ENCODE measurements around the gene HOXA7. TPM values are rescaled to one million over a fixed set of nuclear protein-coding genes. Genes with fewer than 3 reads are reported as not detected.

Gene HOXA7
- total RNA-seq, 1 donor from 2014 or later = 1.4 TPM

- peaks cover 94% of the 10 kb centered on the region for H3K27me3 Mint-ChIP-seq
- H3K9me3 Mint-ChIP-seq (ENCODE audit: low read depth) = no peaks in the 10 kb centered on the region
- no peak overlapping the region for H3K4me3 Mint-ChIP-seq (ENCODE audit: low read depth)
- TF ChIP-seq, protein P1, sequence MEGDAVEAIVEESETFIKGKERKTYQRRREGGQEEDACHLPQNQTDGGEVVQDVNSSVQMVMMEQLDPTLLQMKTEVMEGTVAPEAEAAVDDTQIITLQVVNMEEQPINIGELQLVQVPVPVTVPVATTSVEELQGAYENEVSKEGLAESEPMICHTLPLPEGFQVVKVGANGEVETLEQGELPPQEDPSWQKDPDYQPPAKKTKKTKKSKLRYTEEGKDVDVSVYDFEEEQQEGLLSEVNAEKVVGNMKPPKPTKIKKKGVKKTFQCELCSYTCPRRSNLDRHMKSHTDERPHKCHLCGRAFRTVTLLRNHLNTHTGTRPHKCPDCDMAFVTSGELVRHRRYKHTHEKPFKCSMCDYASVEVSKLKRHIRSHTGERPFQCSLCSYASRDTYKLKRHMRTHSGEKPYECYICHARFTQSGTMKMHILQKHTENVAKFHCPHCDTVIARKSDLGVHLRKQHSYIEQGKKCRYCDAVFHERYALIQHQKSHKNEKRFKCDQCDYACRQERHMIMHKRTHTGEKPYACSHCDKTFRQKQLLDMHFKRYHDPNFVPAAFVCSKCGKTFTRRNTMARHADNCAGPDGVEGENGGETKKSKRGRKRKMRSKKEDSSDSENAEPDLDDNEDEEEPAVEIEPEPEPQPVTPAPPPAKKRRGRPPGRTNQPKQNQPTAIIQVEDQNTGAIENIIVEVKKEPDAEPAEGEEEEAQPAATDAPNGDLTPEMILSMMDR (IDR thresholded peaks at IDR 0.05; ENCODE audit: unreplicated experiment) = no peak
- no peak overlapping the region for H3K27ac Mint-ChIP-seq
- peaks cover 5% of the 10 kb centered on the region for H3K4me1 Mint-ChIP-seq (ENCODE audit: low read depth)
- no peaks in the 10 kb centered on the region for H3K36me3 Mint-ChIP-seq (ENCODE audit: insufficient read depth)
- DNase-seq (ENCODE audit: low spot score, unreplicated experiment) = no peak
Observed at GRCh38 chr7:27202862-27203134, 46.3 kb upstream of the HOXA7 start.

DNA sequence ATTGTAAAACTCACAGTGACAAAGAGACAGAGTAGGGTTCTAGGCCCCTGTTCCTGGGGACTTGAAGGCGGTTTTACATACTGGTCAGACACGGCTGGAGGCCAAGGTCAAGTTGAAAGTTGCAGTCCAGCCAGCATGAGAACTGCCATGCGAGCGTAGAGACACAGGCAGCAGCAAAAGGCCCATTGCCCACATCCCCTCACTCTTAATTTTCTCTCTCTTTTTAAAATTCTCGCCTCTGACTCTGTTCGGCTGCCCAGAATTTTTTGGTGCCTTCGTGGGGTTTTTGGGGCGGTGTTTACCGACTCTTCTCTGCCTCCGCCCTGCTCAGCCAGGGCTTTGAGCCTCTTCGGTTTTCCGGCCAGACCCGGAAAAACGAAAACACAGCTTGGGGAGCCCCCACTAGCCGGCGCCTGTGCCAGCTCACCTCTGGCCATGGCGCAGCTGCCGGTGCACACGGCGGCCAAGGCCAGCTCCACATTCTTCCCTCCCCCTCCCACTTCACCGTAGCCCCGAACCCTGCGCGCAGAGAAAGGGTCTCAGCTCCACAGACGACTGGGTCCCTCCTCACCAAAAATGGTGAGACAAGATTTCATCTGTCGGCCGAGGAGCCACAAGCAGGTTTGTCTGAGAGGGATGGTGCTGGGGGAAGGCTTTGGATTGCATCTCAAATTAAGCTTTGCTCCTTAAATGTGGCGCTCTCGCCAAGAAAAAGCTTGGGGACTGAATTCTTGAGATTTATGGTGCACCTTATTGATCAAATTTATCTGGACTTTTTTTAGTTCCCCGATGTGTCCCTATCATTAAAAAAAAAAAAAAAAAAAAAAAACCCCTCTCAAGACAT, 45.8 kb upstream of the HOXA7 start:
- Mint-ChIP-seq H3K4me3 (ENCODE audit: low read depth) (no peak overlapping the region), H3K27ac (no peak overlapping the region), H3K27me3 (peaks cover 94% of the 10 kb centered on the region), H3K36me3 (ENCODE audit: insufficient read depth) (no peaks in the 10 kb centered on the region), H3K9me3 (ENCODE audit: low read depth) (no peaks in the 10 kb centered on the region), H3K4me1 (ENCODE audit: low read depth) (peaks cover 5% of the 10 kb centered on the region)
- no peak for DNase-seq (ENCODE audit: low spot score, unreplicated experiment)
- TF ChIP-seq, protein P1 (IDR thresholded peaks at IDR 0.05; ENCODE audit: unreplicated experiment) = no peak

- H3K27ac Mint-ChIP-seq = no peak overlapping the region
- peaks cover 94% of the 10 kb centered on the region for H3K27me3 Mint-ChIP-seq
- H3K9me3 Mint-ChIP-seq (ENCODE audit: low read depth) = no peaks in the 10 kb centered on the region
- no peak overlapping the region for H3K4me3 Mint-ChIP-seq (ENCODE audit: low read depth)
- no peak for DNase-seq (ENCODE audit: low spot score, unreplicated experiment)
- H3K36me3 Mint-ChIP-seq (ENCODE audit: insufficient read depth) = no peaks in the 10 kb centered on the region
- H3K4me1 Mint-ChIP-seq (ENCODE audit: low read depth) = peaks cover 5% of the 10 kb centered on the region
- TF ChIP-seq, protein P1 (IDR thresholded peaks at IDR 0.05; ENCODE audit: unreplicated experiment) = no peak
Observed at GRCh38 chr7:27201580-27202017, 45.1 kb upstream of the HOXA7 start.

GRCh38 chr7:27200761-27201579, 44.5 kb upstream of the HOXA7 start:
- H3K9me3 Mint-ChIP-seq (ENCODE audit: low read depth) = no peaks in the 10 kb centered on the region
- H3K27me3 Mint-ChIP-seq = peaks cover 94% of the 10 kb centered on the region
- TF ChIP-seq, protein P1 (IDR thresholded peaks at IDR 0.05; ENCODE audit: unreplicated experiment) = no peak

More at GRCh38 chr7:27200761-27201579, 44.5 kb upstream of the HOXA7 start:
- Mint-ChIP-seq H3K4me3 (ENCODE audit: low read depth) (peak overlapping the region; percentile 62), H3K27ac (peak overlapping the region; percentile 63), H3K36me3 (ENCODE audit: insufficient read depth) (no peaks in the 10 kb centered on the region), H3K4me1 (ENCODE audit: low read depth) (peaks cover 5% of the 10 kb centered on the region)
- DNase-seq (ENCODE audit: low spot score, unreplicated experiment) = no peak

Measured in progenitor cell of endocrine pancreas (in vitro differentiated cells).